SK-N-MC (cell line): ENCODE measurements around the gene TACR2.

Experiments
- EZH2 ChIP-seq: fragments of 200-600 bp; sonication (generic); IDR thresholded peaks from one replicate; pipeline ENCODE4 v1.6.1; 2017; ENCODE audit warnings: antibody characterized with exemption
- POLR2AphosphoS5 ChIP-seq: IDR thresholded peaks from 2 replicates; pipeline ENCODE4 v1.6.1; 2012; ENCODE audit warnings: mild to moderate bottlenecking, low read depth, low read length, borderline replicate concordance

DNA sequence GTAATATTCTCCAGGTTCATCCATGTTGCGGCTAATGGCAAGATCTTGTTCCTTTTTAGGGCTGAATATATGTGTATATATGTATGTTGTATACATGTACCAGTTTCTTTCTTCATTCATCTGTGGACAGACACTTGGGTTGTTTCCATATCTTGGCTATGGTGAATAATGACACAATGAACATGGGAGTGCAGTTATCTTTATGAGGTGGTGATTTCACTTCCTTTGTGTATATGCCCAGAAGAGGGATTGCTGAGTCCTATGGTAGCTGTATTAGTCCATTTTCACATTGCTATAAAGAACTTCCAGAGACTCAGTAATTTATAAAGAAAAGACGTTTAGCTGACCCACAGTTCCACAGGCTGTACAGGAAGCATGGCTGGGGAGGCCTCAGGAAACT lies 17.5 kb upstream of the TACR2 start:
- TF ChIP-seq POLR2AphosphoS5, result no peak
- TF ChIP-seq EZH2, result no peak
